Hematopoietic multipotent progenitor cell treated with erythropoietin and hydrocortisone succinate and interleukin-3 and kit ligand, for 15 days (in vitro differentiated cells): ENCODE data around the gene SHISA7.

Experiments
- DNase-seq: peaks from one replicate; pipeline ENCODE4 v3.0.0-alpha.2; 2015; ENCODE audit warnings: low spot score

Gene SHISA7

GRCh38 chr19:55387736-55388497 lies 55.2 kb downstream of the SHISA7 start:
- no peak for DNase-seq

DNA sequence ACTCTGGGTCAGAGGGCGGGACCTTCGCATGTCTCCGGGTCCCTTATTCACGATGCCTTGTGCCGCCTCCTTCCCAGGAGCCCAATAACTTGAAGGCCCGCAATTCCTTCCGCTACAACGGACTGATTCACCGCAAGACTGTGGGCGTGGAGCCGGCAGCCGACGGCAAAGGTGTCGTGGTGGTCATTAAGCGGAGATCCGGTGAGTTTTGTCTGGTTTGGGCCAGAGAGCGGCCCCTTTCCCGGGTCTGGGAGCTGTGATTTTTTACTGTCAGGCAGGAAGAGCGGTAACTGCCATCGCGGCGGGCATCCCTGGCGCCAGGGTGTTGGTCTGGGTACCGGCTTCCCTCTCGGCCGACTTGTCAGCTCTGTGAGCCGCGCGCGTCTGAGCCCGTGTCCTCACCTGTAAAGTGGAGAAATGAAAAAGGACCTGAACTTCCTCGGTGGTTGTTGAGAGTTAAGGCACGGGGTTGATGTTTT lies 56.6 kb downstream of the SHISA7 start:
- DNase-seq: no peak

- DNase-seq: peak; percentile 99
These were observed 57.2 kb downstream of the SHISA7 start, which contains the start of gene RPL28 for GRCh38 chr19:55385724-55386492. RPL28 (plus strand) TSS chr19:55385932; CDS start chr19:55386358, 426 bp downstream.

GRCh38 chr19:55384920-55385723 lies 58.0 kb downstream of the SHISA7 start:
- peak; percentile 93 for DNase-seq

GRCh38 chr19:55384131-55384919 lies 58.8 kb downstream of the SHISA7 start, which contains the start of gene TMEM238:
TMEM238 (minus strand) TSS chr19:55384292; CDS start chr19:55384259, 33 bp downstream.
- DNase-seq: peak; percentile 31

DNA sequence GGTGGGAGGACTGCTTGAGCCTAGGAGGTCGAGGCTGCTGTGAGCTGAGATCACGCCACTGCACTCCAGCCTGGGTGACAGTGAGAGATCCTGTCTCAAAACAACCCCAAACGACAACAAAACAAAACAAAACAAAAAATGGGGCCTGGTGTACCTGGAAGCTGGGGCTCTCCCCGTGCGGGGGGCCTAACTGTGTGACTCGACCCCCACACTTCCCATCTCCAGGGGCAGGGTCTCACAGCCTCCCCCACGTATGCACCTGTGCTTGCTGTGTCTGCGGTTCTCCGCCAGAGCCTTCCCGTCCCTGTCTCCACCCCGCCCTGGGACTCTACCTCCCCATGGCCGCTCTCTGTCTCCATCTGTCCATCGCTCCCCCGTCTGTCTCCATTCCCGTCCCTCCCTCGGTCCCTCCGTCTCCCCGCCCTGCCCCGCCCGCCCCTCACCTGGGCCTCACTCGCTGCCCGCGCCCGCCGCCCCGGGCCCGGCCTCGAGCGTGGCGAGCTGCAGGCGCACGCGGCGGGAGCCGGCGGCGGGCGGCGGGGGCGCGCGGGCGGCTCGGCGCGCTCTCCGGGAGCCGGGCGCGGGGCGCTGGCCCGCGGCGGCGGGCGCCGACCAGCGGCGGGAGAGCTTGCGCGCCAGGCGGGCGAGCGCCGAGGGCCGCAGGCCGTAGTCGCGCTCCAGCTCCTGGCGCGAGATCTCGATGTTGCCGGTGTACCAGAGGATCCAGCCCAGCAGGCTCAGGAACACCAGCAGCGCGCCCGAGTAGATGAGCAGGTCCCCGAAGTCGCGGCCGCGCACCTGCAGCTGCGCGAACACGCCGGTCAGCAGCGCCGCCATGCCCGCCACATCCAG lies 59.6 kb downstream of the SHISA7 start:
- no peak for DNase-seq

DNA sequence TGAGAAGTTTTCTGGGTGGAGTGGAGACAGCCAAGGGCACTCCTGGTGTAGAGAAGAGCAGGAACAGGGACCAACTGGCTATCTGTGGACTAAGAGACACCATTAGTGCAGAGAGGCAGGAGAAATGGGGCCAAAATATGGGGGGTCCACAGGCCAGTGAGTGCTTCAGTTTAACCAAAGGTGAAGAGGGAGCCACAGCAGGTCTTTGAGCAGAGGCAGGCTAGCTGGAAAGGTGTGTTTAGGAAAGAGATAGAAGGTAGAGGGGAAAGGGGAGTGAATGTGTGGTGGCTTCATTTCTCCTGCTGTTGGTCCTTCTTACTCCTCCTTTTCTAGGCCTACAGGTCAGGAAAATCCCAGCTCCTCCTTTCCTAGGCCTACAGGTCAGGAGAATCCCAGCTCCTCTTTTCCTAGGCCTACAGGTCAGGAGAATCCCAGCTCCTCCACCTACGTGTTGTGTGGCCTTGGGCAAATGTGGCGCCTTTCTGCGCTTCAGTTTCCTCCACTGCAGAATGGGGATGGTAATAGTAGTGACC lies 60.5 kb downstream of the SHISA7 start:
- DNase-seq: no peak

DNA sequence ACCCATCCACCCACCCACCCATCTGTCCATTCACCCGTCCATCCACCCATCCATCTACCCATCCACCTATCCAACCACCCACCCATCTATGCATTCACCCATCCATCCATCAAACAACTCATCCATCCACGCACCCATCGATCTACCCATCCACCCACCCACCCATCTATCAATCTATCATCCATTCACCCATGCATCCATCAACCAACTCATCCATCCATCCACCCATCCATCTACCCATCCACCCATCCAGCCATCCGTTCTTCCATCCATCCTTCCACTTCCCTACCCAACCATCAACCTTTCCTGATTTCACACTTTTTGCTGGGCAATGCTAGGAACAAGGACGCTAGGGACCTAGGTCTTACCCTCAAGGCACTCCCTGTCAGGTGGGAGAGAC lies 61.1 kb downstream of the SHISA7 start:
- no peak for DNase-seq

- DNase-seq: no peak
These were observed 63.9 kb downstream of the SHISA7 start for GRCh38 chr19:55379174-55379573.
